ENCODE results near the gene CORO1C.
A peak's percentile ranks its signal among the peaks of the same experiment; 100 is the strongest.

CORO1C gene

DNA sequence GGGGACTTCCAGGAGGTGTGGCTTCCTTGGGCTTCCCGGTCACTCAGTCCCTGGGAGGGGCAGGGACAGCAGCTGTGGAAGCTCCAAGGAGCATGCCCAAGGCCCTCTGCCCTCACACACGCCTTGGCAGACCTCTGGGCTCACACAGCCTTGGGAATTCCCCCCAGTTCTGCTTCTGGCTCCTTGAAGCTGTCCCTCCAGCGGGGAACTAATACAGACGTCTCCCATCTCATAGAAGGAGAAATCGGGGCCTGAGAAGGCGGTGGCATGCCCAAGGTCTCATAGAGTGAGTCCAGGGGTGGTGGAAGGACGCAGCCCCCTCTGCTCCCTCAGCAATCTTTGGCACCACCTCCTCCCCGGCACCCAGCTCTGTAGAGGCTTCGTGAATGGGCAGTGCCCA, 117.8 kb downstream of the CORO1C start:
- no peak for DNase-seq

DNA sequence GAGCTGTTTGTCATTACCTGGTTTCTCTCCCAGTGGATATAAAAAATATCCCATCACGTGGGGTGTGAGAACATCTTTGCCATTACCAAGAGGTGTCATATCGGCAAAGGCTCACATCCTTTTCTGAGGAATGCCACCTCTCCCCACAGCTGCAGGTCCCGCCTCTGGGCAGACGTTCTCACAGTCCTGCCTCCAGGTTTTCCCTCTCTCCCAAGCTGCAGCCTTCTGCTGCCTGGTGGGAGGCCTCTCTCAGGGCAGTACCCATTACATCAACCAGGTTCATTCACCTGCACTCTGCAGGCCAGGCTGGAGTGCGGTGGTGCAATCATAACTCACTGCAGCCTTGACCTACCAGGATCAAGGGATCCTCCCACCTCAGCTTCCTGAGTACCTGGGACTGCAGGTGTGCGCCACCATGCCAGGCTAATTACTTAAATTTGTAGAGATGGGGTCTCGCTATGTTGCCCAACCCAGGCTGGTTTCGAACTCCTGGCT, 118.5 kb downstream of the CORO1C start:
- DNase-seq, result no peak

DNA sequence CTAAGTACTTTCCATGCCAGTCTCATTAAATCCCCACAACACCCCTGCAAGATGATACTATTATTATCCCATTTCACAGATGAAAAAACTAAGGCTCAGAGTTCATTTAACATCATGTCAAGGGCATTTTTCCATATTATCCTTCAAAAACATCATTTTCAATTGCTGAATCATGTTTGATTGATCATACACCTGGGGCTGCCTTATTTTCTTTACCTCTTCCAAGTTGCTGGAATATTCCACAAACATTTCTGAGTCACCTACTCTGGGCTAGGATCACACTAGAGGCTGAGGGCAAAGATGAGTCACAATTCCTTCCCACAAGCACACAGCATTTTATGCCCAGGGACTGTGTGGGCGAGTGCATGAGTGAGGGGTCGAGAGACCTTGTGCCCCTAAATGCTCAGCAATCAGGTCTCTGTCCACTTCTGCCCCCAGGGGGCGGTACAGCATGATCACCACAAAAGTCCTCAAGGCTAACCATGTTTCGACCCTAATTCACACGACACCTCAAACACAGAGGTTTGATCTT, 119.4 kb downstream of the CORO1C start:
- peak; percentile 75 for DNase-seq

DNA sequence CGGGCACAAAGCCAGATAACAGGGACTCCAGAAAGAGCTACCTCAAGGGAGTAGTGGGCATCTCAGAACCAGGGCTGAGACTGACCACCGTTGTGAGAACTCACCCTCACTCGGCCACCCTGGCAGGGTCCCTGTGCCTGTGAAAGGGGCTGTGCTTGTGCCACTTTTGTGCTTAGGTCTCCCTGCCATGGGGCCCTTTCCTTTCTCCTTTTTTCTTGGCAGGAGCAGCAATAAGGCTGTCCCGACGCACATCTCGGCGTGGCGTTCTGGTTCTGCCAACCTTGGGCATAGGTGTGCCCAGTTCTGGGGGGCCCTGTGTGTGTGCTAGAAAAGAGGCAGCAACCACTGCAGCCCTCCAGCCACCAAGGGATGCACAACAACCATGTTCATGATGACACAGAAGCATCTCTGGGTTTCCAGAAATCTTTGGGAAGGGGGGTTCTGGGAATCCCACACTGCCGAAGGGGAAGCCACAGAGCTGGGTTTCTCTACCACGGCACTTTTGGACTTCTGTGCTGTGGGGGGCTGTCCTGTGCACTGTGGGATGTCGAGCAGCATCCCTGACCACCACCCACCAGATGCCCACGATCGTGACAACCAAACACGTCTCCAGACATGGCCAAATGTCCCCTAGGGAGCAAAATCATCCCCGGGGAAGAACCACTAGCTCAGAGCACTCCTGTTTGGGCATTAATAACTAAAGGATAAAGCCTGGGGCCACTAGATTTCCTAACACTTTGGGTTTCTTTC, 120.3 kb downstream of the CORO1C start:
- no peak for DNase-seq

DNA sequence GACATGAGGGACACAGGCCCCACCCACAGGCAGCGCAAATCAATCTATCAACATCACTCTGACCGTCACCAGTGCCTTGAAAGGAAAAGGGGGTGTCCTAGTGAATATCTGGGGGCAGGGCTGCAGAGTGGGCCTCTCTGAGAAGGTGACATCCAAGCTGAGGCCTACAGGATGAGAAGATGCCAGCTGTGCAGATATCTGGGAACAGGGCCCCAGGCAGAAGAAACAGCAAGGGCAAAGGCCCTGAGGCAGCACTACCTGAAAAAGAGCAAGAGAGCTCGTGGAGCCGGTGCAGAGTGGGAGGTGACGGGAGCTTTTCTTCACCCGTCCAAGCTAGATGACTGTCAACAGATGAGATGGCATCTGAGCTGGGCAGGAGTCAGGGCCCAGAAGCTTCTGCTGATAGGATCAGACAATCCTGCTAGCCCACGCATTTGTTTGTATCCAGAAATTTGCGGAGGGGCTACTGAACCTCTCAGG, 120.9 kb downstream of the CORO1C start:
- no peak for DNase-seq

DNA sequence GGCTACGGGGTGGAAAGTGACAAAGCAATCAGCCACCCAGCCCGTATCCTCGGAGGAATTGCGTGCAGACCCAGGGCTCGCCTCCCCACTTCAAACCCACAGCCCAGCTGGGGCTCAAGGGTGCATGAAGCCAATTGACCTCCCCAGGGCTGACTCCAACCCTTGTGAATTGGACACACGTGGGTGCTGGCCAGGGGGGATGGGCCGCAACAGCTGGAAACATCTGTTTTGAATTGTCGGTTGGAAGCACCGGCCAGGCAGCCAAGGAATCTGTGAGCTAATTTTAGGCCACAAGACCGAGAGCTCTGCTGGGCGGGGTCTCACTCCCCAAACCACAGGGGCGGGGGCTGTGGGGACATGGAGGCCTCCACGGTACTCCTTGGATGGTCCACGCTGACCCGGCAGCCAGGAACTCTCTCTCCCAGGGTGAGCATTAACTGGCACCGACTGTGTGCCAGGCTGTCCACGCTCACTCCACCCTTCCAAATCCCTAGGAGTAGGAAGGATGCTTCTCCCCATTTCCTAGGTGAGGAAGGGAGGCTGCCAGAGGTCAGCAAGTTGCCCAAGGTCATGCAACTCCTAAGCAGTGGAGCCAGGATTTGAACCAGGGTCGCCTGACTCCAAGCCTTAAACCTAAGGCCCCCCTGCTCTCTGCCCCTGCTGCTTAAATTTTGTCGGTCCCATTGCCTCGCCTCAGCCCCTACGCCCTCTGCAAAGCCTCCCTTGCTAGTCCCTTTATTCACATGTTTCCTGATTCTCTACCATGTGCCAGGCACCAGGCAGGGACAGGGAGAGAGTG, 121.6 kb downstream of the CORO1C start:
- no peak for DNase-seq

DNA sequence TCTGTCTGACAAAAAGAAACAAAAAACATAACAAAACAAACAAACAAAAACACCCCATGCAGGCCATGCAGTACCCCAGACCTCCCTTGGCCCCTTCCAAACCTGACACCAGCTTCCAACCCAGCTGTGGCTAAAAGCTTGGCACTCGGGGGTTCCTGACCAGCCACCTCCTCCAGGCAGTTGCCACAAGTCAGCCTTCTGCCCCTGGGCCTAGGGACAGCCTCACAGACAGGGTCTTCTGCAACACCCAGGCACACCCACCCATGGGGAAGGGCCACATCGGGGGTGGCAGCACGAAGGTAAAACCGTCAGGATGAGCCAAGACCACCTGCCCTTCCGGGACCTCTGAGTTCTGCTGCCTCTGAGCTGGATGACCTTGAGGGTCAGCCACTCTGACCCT, 122.7 kb downstream of the CORO1C start:
- DNase-seq, result no peak

DNA sequence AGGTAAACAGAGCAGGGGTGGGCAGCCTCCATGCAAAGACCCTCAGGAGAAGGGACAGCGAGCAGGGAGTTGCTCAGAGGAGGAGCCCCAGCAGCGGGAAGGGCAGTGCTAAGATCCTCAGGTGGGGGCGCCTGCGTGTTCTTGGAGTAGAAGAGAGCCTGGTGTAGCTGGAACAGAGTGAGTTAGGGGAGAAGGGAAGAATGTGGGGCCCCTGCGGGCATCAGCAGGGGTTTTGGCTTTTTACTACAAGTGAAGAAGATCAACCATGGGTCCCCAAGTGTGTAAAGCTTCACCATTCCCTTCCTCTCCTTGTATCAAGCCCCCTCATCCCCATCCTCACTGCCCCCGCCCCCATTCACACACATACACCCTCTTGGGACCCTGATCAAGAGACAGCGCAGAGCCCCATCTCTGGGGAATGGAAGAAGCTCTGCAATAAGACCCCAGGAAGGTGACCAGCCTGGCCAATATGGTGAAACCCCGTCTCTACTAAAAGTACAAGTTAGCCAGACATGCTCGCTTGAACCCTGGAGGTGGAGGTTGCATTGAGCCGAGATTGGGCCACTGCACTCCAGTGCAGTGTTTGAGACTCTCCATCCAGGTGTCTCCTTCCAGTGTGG, 123.2 kb downstream of the CORO1C start:
- DNase-seq, result no peak

DNA sequence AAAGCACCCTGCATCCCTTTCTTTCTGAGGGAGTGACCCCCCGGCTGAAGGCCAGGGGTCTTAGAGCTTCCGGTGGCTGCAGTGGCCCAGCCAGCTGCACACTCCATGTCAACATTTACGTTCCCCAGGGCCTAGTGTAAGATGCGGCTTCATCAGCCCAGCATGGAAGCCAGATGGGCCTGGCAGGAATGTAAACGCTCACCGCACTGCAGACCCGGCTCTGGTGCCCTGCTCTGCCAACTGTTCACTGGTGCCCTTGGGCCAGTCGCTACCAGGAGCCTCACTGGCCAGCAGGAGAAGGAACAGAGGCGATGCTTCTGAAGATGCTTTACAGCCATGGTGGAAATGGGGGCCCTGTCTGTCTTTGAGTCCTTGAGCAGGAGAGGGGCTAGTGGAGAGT, 124.8 kb downstream of the CORO1C start:
- DNase-seq, result no peak

DNA sequence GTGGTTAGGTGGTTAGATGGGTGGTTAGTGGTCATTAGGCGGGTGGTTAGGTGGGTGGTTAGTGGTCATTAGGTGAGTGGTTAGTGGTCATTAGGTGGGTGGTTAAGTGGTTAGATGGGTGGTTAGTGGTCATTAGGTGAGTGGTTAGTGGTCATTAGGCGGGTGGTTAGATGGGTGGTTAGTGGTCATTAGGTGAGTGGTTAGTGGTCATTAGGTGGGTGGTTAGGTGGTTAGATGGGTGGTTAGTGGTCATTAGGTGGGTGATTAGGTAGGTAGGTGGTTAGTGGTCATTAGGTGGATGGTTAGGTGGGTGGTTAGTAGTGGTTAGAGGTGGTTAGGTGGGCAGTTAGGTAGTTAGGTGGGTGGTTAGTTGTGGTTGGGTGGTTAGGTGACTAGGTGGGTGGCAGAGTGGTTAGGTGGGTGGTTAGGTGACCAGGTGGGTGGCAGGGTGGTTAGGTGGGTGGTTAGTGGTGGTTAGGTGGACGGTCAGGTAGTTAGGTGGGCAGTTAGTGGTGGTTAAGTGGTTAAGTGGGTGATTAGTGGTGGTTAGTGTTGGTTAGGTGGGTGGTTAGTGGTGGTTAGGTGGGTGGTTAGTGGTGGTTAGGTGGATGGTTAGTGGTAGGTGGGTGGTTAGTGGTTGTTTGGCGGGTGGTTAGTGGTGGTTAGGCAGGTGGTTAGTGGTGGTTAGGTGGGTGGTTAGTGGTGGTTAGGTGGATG, 125.5 kb downstream of the CORO1C start:
- DNase-seq, result no peak

DNA sequence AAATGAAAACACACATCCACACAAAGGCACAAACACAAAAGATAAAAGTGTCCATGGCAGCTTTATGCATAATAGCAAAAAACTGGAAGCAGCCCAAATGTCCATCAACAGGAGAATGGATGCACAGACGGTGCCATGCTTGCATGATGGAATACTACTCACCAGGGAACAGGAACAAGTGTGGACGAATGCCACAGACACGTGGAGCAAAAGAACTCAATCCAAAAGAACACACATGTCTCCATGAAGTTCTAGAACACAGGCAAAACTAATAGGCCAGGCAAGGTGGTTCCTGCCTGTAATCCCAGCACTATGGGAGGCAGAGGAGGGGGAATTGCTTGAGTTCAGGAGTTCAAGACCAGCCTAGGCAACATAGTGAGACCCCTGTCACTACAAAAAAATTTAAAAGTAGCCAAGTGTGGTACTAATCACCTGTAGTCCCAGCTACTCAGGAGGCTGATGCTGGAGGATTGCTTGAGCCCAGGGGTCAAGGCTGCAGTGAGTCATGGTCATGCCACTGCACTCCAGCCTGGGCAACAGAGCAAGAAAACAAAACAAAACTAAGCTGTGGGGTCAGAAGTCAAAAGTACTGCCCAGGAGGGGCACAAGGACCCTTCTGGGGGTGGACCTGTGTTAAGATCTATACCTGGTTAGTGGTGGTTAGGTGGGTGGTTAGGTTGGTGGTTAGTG, 126.2 kb downstream of the CORO1C start:
- no peak for DNase-seq

DNA sequence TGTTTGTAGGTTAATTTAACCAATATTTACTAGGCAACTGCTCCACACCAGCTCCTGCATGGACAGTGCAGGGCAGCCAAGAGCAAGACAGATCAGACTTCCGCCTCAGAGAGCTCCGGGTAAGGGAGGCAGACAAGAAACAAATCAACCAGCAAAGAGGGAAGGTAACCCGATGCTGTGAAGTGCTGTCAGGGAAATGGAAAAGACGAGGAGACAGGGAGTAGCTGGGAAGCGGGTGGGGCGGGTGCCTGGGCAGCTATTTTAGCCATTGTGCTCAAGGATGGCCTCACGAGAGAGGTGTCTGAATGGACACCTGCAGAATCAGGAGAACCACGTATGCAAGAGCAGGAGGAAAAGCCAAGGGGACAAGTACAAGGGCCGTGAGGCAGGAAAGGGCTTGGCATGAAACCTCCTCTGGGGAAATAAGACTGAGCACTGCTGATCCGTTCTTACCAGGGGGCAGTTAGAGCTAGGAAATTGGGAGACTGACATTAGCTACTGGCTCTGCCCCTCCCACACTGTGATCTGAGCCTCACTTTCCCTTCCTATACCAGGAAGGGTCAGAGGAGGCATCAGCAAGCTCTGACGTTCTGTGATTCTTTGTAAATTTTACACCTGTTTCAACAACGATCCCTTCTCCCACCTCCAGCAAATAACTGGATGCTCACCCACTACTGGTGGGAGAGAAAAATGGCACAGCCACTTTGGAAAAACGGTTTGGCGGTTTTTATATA, 126.9 kb downstream of the CORO1C start:
- DNase-seq, result no peak

DNA sequence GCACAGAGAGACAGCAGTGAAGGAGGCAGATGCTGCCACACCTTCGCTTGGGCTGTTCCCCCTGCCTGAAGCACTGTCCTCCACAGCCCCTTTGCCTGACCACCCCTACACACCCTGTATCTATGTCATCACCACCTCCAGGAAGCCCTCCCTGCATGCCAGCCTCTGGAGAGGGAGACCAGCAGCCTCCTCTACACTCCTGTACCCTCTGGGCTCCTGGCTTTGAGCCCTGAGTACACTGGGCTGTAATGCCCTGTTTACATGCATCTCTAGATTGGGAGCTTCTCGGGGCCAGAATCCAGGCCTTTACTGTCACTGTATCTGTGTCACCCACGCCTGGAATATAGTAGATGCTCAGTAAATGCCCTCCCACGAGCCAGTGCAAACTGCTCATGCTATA, 127.6 kb downstream of the CORO1C start:
- DNase-seq, result no peak

DNA sequence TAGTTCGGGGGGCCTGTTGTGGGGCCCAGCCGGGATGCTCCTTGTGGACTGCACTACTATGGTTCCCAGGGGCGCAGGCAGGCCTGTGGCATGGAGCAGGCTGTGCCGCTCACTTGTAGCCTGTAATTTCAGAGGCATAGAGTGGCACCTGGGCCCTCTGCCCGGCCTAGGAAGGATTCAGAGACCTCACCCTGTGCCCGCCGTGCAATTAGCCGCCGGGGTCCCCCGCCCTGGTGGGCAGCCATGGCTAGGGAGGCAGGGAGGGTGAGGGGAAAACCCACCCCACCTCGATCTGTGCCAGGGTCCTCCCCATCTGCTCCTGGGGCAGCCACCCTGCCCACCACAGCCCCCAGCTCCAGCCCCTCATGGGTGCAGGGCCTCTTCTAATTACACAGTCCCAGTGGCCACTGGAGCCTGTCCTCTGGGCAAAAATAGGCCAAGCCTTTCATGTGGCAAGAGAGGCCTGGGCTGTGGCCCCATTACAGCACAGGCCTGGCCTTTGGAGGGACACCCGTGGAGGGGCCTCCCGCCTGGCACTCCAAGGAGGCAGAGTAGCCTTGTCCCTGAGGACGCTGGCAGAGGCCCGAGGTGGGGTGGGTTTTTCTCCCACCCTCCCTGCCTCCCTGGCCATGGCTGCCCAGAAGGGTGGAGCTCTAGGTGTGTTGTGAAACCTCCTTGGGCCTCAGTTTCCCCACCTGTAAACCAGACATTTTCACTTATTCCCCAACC, 128.2 kb downstream of the CORO1C start:
- DNase-seq, result no peak

DNA sequence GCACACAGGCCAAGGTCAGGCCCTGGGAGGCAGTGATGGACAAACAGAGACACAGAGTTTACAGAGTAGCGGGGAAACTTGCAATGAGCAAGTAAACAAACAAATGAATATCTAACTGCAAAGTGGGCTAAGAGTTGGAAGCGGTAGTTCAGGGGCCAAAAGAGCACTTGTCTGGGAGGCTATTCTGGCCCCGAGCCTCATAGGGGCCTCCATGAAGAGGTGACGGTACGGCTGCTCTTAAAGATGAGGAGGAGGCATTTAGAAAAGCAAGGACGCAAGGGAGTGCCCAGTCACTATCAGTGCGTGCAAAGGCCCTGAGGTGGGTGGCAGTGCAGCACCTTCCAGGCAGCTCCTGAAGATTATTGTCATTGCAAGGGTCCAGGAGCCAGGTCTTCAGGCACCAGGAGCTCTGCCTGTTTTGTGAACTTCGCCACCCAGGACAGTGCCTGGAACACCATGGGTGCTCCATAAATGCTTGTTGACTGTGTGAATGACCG, 129.1 kb downstream of the CORO1C start:
- no peak for DNase-seq

DNA sequence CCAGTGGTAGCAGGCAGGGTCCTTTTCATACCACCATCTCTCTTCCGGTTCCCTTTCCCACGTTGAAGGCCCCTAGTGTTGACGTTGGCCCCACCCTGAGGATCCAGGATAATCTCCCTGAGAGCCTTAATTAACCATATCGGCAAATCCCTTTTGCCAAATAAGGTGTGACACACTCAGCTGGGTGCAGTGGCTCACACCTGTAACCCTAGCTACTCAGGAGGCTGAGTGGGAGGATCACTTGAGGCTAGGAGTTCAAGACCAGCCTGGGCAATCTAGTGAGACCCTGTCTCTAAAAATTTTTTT, 130.7 kb downstream of the CORO1C start:
- no peak for DNase-seq

DNA sequence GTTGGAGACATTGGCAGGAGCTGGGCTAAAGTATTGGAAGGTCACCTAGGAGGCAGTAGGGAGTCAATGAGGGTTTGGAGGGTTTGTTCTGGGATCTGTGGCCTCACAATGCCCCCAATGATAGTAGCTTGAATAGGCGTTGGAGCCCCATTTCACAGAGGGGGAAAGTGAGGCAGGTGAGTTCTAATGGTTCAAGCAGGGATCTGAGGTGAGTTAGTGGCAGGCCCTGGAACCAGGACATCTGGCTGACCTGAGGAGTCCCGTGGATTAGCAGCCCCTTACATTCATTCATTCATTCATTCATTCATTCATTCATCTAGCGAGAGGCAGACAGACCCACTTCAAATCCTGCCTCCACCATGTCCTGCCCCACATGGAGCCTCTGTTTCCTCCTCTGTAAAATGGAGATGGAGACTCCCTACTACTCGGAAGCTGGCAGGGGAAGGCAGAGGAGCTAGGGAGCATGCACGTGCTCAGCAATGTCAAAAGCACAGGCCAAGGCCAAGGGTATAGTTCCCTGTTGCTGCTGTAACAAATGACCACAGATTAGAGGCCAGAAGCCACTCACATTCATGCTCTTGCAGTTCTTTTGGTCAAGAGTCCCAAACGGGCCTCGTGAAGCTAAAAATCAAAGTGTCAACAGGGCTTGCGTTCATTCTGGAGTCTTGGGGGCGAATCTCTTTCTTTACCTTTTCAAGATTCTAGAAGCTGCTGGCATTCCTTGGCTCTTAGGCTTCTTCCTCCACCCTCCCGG, 131.2 kb downstream of the CORO1C start:
- DNase-seq, result no peak

DNA sequence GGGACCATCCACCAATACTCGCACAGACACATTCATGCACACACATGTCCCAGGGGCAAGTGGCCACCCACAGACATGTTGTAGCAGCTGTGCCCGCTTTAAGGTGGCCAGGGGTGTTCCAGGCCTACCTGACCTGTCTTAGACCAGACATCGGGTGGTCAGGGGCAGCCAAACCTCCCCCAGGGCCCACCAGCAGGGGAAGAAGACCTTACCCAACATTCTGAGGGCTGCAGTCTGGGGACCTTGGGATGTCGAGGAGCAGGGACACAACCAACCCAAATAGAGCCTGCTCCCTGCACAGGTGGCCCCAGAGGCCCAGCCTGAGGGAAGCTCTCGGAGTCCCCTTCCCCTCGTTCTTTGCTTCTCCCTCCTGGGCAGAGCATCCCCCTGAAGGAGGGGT, 131.8 kb downstream of the CORO1C start:
- DNase-seq, result no peak

DNA sequence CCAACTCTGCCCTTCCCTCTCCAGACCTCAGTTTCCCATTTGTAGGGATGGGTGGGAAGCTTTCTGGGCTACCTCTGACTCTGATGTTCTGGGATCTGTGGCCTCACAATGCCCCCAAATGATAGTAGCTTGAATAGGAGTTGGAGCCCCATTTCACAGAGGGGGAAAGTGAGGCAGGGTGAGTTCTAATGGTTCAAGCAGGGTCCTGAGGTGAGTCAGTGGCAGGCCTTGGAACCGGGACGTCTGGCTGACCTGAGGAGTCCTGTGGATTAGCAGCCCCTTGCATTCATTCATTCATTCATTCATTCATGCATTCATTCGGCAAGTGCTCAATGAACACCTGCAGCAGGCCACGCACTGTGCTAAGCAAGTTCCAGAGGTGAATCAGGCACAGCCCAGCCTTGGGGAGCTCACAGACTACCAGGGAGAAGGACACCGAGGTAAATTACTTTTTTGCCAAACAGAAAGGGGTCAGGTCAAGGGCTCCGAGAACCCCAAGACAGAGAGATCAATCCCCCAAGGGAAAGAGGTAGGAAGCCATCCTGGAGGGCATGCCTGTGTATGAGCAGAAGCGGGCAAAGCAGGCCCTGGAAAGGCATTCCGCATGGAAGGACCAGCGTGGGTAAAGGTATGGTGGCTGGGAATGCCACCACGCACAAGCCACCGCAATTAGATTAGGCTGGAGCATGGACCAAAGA, 132.6 kb downstream of the CORO1C start:
- no peak for DNase-seq
